Upper lobe of left lung (tissue), 4 donors: ENCODE data around the gene FGD2.

Experiments used
- EP300 ChIP-seq, 4 donors: sonication (generic); formaldehyde crosslinking; IDR thresholded peaks; one replicate each; pipeline ENCODE4 v1.5.1; 2017; ENCODE audit warnings: antibody characterized with exemption in 4 of 4, control low read depth in 2 of 4
- TF ChIP-seq, protein P1 (sequence below), 6 experiments: fragments of 450-650 bp in 4 of 6; fragments of 200-600 bp in 2 of 6; sonication (generic) in 2 of 6; IDR thresholded peaks; one replicate each; pipeline ENCODE4 v1.5.1; 2016 to 2019; ENCODE audit warnings: antibody characterized with exemption in 6 of 6

GRCh38 chr6:36997811-36998722 lies 7.4 kb upstream of the FGD2 start:
- TF ChIP-seq, protein P1, sequence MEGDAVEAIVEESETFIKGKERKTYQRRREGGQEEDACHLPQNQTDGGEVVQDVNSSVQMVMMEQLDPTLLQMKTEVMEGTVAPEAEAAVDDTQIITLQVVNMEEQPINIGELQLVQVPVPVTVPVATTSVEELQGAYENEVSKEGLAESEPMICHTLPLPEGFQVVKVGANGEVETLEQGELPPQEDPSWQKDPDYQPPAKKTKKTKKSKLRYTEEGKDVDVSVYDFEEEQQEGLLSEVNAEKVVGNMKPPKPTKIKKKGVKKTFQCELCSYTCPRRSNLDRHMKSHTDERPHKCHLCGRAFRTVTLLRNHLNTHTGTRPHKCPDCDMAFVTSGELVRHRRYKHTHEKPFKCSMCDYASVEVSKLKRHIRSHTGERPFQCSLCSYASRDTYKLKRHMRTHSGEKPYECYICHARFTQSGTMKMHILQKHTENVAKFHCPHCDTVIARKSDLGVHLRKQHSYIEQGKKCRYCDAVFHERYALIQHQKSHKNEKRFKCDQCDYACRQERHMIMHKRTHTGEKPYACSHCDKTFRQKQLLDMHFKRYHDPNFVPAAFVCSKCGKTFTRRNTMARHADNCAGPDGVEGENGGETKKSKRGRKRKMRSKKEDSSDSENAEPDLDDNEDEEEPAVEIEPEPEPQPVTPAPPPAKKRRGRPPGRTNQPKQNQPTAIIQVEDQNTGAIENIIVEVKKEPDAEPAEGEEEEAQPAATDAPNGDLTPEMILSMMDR (IDR thresholded peaks at IDR 0.05) = no peak
- no peak for TF ChIP-seq EP300 (IDR thresholded peaks at IDR 0.05)
